ENCODE measurements around the gene LHPP.

The LHPP gene

GRCh38 chr10:124616040-124616835 is 154.6 kb downstream of the LHPP start:
- Histone ChIP-seq H3K9ac (ENCODE audit: low read length) (no peak overlapping the region), H3K36me3 (ENCODE audit: control insufficient read depth, insufficient read depth, low read length) (peaks cover 5% of the 10 kb centered on the region), H3K27ac (ENCODE audit: low read depth, low read length) (no peak overlapping the region), H3K4me1 (ENCODE audit: control insufficient read depth, insufficient read depth, low read length) (peaks cover 6% of the 10 kb centered on the region), H3K4me3 (ENCODE audit: low read length) (no peak overlapping the region), H3K27me3 (ENCODE audit: control insufficient read depth, insufficient read depth, low read length) (no peaks in the 10 kb centered on the region)

GRCh38 chr10:124616836-124617130 is 155.2 kb downstream of the LHPP start:
- Histone ChIP-seq H3K9ac (ENCODE audit: low read length) (no peak overlapping the region), H3K4me3 (ENCODE audit: low read length) (no peak overlapping the region), H3K27ac (ENCODE audit: low read depth, low read length) (no peak overlapping the region), H3K36me3 (ENCODE audit: control insufficient read depth, insufficient read depth, low read length) (peaks cover 5% of the 10 kb centered on the region), H3K4me1 (ENCODE audit: control insufficient read depth, insufficient read depth, low read length) (peaks cover 10% of the 10 kb centered on the region), H3K27me3 (ENCODE audit: control insufficient read depth, insufficient read depth, low read length) (no peaks in the 10 kb centered on the region)

- peaks cover 4% of the 10 kb centered on the region for H3K4me1 ChIP-seq (ENCODE audit: control insufficient read depth, insufficient read depth, low read length)
- peaks cover 5% of the 10 kb centered on the region for H3K36me3 ChIP-seq (ENCODE audit: control insufficient read depth, insufficient read depth, low read length)
- no peak overlapping the region for H3K9ac ChIP-seq (ENCODE audit: low read length)
- H3K4me3 ChIP-seq (ENCODE audit: low read length) = no peak overlapping the region
- H3K27ac ChIP-seq (ENCODE audit: low read depth, low read length) = no peak overlapping the region
- no peaks in the 10 kb centered on the region for H3K27me3 ChIP-seq (ENCODE audit: control insufficient read depth, insufficient read depth, low read length)
Observed at GRCh38 chr10:124618470-124619073, 156.9 kb downstream of the LHPP start.

- peaks cover 5% of the 10 kb centered on the region for H3K36me3 ChIP-seq (ENCODE audit: control insufficient read depth, insufficient read depth, low read length)
- no peak overlapping the region for H3K27ac ChIP-seq (ENCODE audit: low read depth, low read length)
- peaks cover 4% of the 10 kb centered on the region for H3K4me1 ChIP-seq (ENCODE audit: control insufficient read depth, insufficient read depth, low read length)
- no peaks in the 10 kb centered on the region for H3K27me3 ChIP-seq (ENCODE audit: control insufficient read depth, insufficient read depth, low read length)
- H3K4me3 ChIP-seq (ENCODE audit: low read length) = no peak overlapping the region
- no peak overlapping the region for H3K9ac ChIP-seq (ENCODE audit: low read length)
Observed at GRCh38 chr10:124619195-124619594, 157.6 kb downstream of the LHPP start.

GRCh38 chr10:124619802-124620490 is 158.3 kb downstream of the LHPP start:
- Histone ChIP-seq H3K4me1 (ENCODE audit: control insufficient read depth, insufficient read depth, low read length) (peaks cover 4% of the 10 kb centered on the region), H3K36me3 (ENCODE audit: control insufficient read depth, insufficient read depth, low read length) (peaks cover 5% of the 10 kb centered on the region), H3K27me3 (ENCODE audit: control insufficient read depth, insufficient read depth, low read length) (no peaks in the 10 kb centered on the region), H3K4me3 (ENCODE audit: low read length) (no peak overlapping the region), H3K9ac (ENCODE audit: low read length) (no peak overlapping the region), H3K27ac (ENCODE audit: low read depth, low read length) (no peak overlapping the region)

- Histone ChIP-seq H3K27me3 (ENCODE audit: control insufficient read depth, insufficient read depth, low read length) (no peaks in the 10 kb centered on the region), H3K36me3 (ENCODE audit: control insufficient read depth, insufficient read depth, low read length) (peaks cover 5% of the 10 kb centered on the region), H3K27ac (ENCODE audit: low read depth, low read length) (peak overlapping the region; percentile 46), H3K4me1 (ENCODE audit: control insufficient read depth, insufficient read depth, low read length) (peaks cover 4% of the 10 kb centered on the region), H3K9ac (ENCODE audit: low read length) (no peak overlapping the region), H3K4me3 (ENCODE audit: low read length) (no peak overlapping the region)
Observed at GRCh38 chr10:124621637-124622036, 160.0 kb downstream of the LHPP start.

GRCh38 chr10:124622158-124622557 is 160.5 kb downstream of the LHPP start:
- Histone ChIP-seq H3K36me3 (ENCODE audit: control insufficient read depth, insufficient read depth, low read length) (peaks cover 5% of the 10 kb centered on the region), H3K4me3 (ENCODE audit: low read length) (no peak overlapping the region), H3K9ac (ENCODE audit: low read length) (no peak overlapping the region), H3K27ac (ENCODE audit: low read depth, low read length) (no peak overlapping the region), H3K27me3 (ENCODE audit: control insufficient read depth, insufficient read depth, low read length) (no peaks in the 10 kb centered on the region), H3K4me1 (ENCODE audit: control insufficient read depth, insufficient read depth, low read length) (peaks cover 4% of the 10 kb centered on the region)

GRCh38 chr10:124622866-124623536 is 161.4 kb downstream of the LHPP start:
- no peak overlapping the region for H3K9ac ChIP-seq (ENCODE audit: low read length)
- peaks cover 2% of the 10 kb centered on the region for H3K36me3 ChIP-seq (ENCODE audit: control insufficient read depth, insufficient read depth, low read length)
- no peak overlapping the region for H3K4me3 ChIP-seq (ENCODE audit: low read length)
- H3K4me1 ChIP-seq (ENCODE audit: control insufficient read depth, insufficient read depth, low read length) = peaks cover 6% of the 10 kb centered on the region
- H3K27ac ChIP-seq (ENCODE audit: low read depth, low read length) = no peak overlapping the region
- no peaks in the 10 kb centered on the region for H3K27me3 ChIP-seq (ENCODE audit: control insufficient read depth, insufficient read depth, low read length)

GRCh38 chr10:124624006-124624405 is 162.4 kb downstream of the LHPP start:
- no peak overlapping the region for H3K4me3 ChIP-seq (ENCODE audit: low read length)
- no peaks in the 10 kb centered on the region for H3K36me3 ChIP-seq (ENCODE audit: control insufficient read depth, insufficient read depth, low read length)
- no peak overlapping the region for H3K9ac ChIP-seq (ENCODE audit: low read length)
- H3K27me3 ChIP-seq (ENCODE audit: control insufficient read depth, insufficient read depth, low read length) = no peaks in the 10 kb centered on the region
- H3K4me1 ChIP-seq (ENCODE audit: control insufficient read depth, insufficient read depth, low read length) = peaks cover 11% of the 10 kb centered on the region
- H3K27ac ChIP-seq (ENCODE audit: low read depth, low read length) = peak overlapping the region; percentile 55

- Histone ChIP-seq H3K4me1 (ENCODE audit: control insufficient read depth, insufficient read depth, low read length) (peaks cover 11% of the 10 kb centered on the region), H3K27ac (ENCODE audit: low read depth, low read length) (peak overlapping the region; percentile 55), H3K9ac (ENCODE audit: low read length) (no peak overlapping the region), H3K27me3 (ENCODE audit: control insufficient read depth, insufficient read depth, low read length) (no peaks in the 10 kb centered on the region), H3K4me3 (ENCODE audit: low read length) (no peak overlapping the region), H3K36me3 (ENCODE audit: control insufficient read depth, insufficient read depth, low read length) (no peaks in the 10 kb centered on the region)
Observed at GRCh38 chr10:124624466-124624865, 162.8 kb downstream of the LHPP start.

GRCh38 chr10:124624895-124625294 is 163.3 kb downstream of the LHPP start:
- Histone ChIP-seq H3K9ac (ENCODE audit: low read length) (no peak overlapping the region), H3K4me3 (ENCODE audit: low read length) (no peak overlapping the region), H3K27me3 (ENCODE audit: control insufficient read depth, insufficient read depth, low read length) (no peaks in the 10 kb centered on the region), H3K27ac (ENCODE audit: low read depth, low read length) (peak overlapping the region; percentile 27), H3K36me3 (ENCODE audit: control insufficient read depth, insufficient read depth, low read length) (no peaks in the 10 kb centered on the region), H3K4me1 (ENCODE audit: control insufficient read depth, insufficient read depth, low read length) (peaks cover 11% of the 10 kb centered on the region)

- Histone ChIP-seq H3K4me3 (ENCODE audit: low read length) (no peak overlapping the region), H3K27me3 (ENCODE audit: control insufficient read depth, insufficient read depth, low read length) (no peaks in the 10 kb centered on the region), H3K27ac (ENCODE audit: low read depth, low read length) (no peak overlapping the region), H3K4me1 (ENCODE audit: control insufficient read depth, insufficient read depth, low read length) (peaks cover 11% of the 10 kb centered on the region), H3K36me3 (ENCODE audit: control insufficient read depth, insufficient read depth, low read length) (no peaks in the 10 kb centered on the region), H3K9ac (ENCODE audit: low read length) (no peak overlapping the region)
Observed at GRCh38 chr10:124625831-124626238, 164.2 kb downstream of the LHPP start.

Measured in rectal smooth muscle tissue (tissue), 1 donor.